IMR-90 (cell line): ENCODE data around the gene MPRIP. TPM values are rescaled to one million over a fixed set of nuclear protein-coding genes. Genes with fewer than 3 reads are reported as not detected.

Source experiments
- ATAC-seq: fragments of 200-7000 bp; cut with Tn5 transposase; 2 replicates; pipeline ENCODE4 v1.9.1; 2020; ENCODE audit warnings: low read depth, mild to moderate bottlenecking, moderate library complexity
- BruUV-seq: library from RNA; stranded (reverse); fragments of 400-500 nt; replicated peaks from 2 replicates; lab custom pipeline; 2021; lab: Mats Ljungman, UMichigan
- CTCF ChIA-PET: fragments of 300-600 bp; formaldehyde crosslinking; extraction: SDS; loops from one replicate; lab custom pipeline; 2021; ENCODE audit warnings: antibody characterized with exemption; lab: Yijun Ruan, JAX
- POLR2A ChIA-PET: fragments of 300-600 bp; sonication (Branson Sonifier 250); formaldehyde crosslinking; loops from one replicate; lab custom pipeline; 2022; ENCODE audit warnings: antibody characterized with exemption; ENCODE audit not compliant: unreplicated experiment; lab: Charles Lee
- DNase-seq: peaks from one replicate; pipeline ENCODE4 v3.0.0; 2013
- H2AFZ ChIP-seq: replicated peaks from 2 replicates; pipeline ENCODE3; 2013; ENCODE audit warnings: low read length, mild to moderate bottlenecking; ENCODE audit not compliant: poor library complexity
- H2AK5ac ChIP-seq: 2 replicates; pipeline ENCODE4 v1.6.1; 2013; ENCODE audit warnings: low read depth, low read length, inconsistent platforms
- H2AK9ac ChIP-seq: replicated peaks from 2 replicates; pipeline ENCODE3; 2013; ENCODE audit warnings: mild to moderate bottlenecking, low read depth, low read length, moderate library complexity; ENCODE audit not compliant: poor library complexity
- H2BK120ac ChIP-seq: 2 replicates; pipeline ENCODE4 v1.6.1; 2013; ENCODE audit warnings: low read depth, low read length, inconsistent platforms
- H2BK15ac ChIP-seq: 3 replicates; pipeline ENCODE4 v1.6.1; 2013; ENCODE audit warnings: low read depth, low read length, inconsistent platforms
- H2BK20ac ChIP-seq: 2 replicates; pipeline ENCODE4 v1.6.1; 2013; ENCODE audit warnings: low read depth, mild to moderate bottlenecking, inconsistent platforms, low read length, moderate library complexity
- H2BK5ac ChIP-seq: 2 replicates; pipeline ENCODE4 v1.6.1; 2013; ENCODE audit warnings: mild to moderate bottlenecking, low read depth, low read length, inconsistent platforms; ENCODE audit not compliant: poor library complexity, severe bottlenecking
- H3K14ac ChIP-seq: replicated peaks from 2 replicates; pipeline ENCODE4 v1.6.1; 2013; ENCODE audit warnings: low read depth, low read length, inconsistent platforms
- H3K18ac ChIP-seq: 2 replicates; pipeline ENCODE4 v1.6.1; 2013; ENCODE audit warnings: low read depth, low read length, control low read depth
- H3K23ac ChIP-seq: 2 replicates; pipeline ENCODE4 v1.6.1; 2013; ENCODE audit warnings: low read depth, low read length, inconsistent platforms
- H3K27ac ChIP-seq: 2 replicates; pipeline ENCODE4 v1.5.1; 2013; ENCODE audit warnings: mild to moderate bottlenecking, control low read depth, low read length; ENCODE audit not compliant: insufficient read depth
- H3K27me3 ChIP-seq: 2 replicates; pipeline ENCODE4 v1.6.1; 2013; ENCODE audit warnings: low read length; ENCODE audit not compliant: control insufficient read depth, insufficient read depth
- H3K36me3 ChIP-seq: 2 replicates; pipeline ENCODE4 v1.6.1; 2013; ENCODE audit warnings: low read length, mixed read lengths; ENCODE audit not compliant: control insufficient read depth, insufficient read depth
- H3K4ac ChIP-seq: 2 replicates; pipeline ENCODE4 v1.6.1; 2013; ENCODE audit warnings: low read depth, low read length, inconsistent platforms
- H3K4me1 ChIP-seq: 2 replicates; pipeline ENCODE4 v1.6.1; 2013; ENCODE audit warnings: low read length, mixed read lengths; ENCODE audit not compliant: control insufficient read depth, insufficient read depth
- H3K4me2 ChIP-seq: 2 replicates; pipeline ENCODE4 v1.6.1; 2013; ENCODE audit warnings: low read depth, mild to moderate bottlenecking, control low read depth, low read length, moderate library complexity
- H3K4me3 ChIP-seq: 2 replicates; pipeline ENCODE4 v1.5.1; 2013; ENCODE audit warnings: low read depth, mild to moderate bottlenecking, control low read depth, low read length, moderate library complexity; ENCODE audit not compliant: insufficient read depth
- H3K56ac ChIP-seq: 2 replicates; pipeline ENCODE4 v1.6.1; 2013; ENCODE audit warnings: low read length, inconsistent platforms; ENCODE audit not compliant: insufficient read depth; ENCODE audit errors: extremely low read depth
- H3K79me1 ChIP-seq, 2 experiments: 2 replicates each; pipeline ENCODE4 v1.6.1; 2013; ENCODE audit warnings: low read length in 2 of 2, inconsistent platforms in 1 of 2, low read depth in 1 of 2
- H3K9ac ChIP-seq: 2 replicates; pipeline ENCODE4 v1.6.1; 2013; ENCODE audit warnings: low read depth, low read length, control low read depth
- H3K9me1 ChIP-seq: 2 replicates; pipeline ENCODE4 v1.6.1; 2013; ENCODE audit warnings: low read length, inconsistent platforms; ENCODE audit not compliant: insufficient read depth
- H3K9me3 ChIP-seq: 2 replicates; pipeline ENCODE4 v1.6.1; 2013; ENCODE audit warnings: low read length; ENCODE audit not compliant: control insufficient read depth, insufficient read depth
- H4K20me1 ChIP-seq: 2 replicates; pipeline ENCODE4 v1.6.1; 2013; ENCODE audit warnings: low read length, inconsistent platforms; ENCODE audit not compliant: insufficient read depth
- H4K5ac ChIP-seq: 2 replicates; pipeline ENCODE4 v1.6.1; 2013; ENCODE audit warnings: mild to moderate bottlenecking, low read depth, low read length, control low read depth
- H4K8ac ChIP-seq, 2 experiments: 2 replicates each; pipeline ENCODE4 v1.6.1; 2013; ENCODE audit warnings: low read depth in 2 of 2, low read length in 2 of 2, control low read depth in 1 of 2, inconsistent platforms in 1 of 2
- H4K91ac ChIP-seq: 2 replicates; pipeline ENCODE4 v1.6.1; 2013; ENCODE audit warnings: low read depth, low read length, inconsistent platforms; ENCODE audit not compliant: insufficient read depth
- BHLHE40 ChIP-seq: fragments of 150-350 bp; IDR thresholded peaks from 2 replicates; pipeline ENCODE4 v1.6.1; 2016; ENCODE audit warnings: mild to moderate bottlenecking, low read depth, low read length
- CEBPB ChIP-seq: IDR thresholded peaks from 2 replicates; pipeline ENCODE4 v1.6.1; 2012; ENCODE audit warnings: low read depth, low read length, improper control_type of control experiment
- NFE2L2 ChIP-seq: fragments of 150-350 bp; IDR thresholded peaks from 2 replicates; pipeline ENCODE4 v1.6.1; 2016; ENCODE audit warnings: low read depth, mild to moderate bottlenecking, low read length
- POLR2A ChIP-seq: IDR thresholded peaks from 2 replicates; pipeline ENCODE4 v1.6.1; 2012; ENCODE audit warnings: mild to moderate bottlenecking, low read depth, low read length
- RAD21 ChIP-seq: IDR thresholded peaks from 2 replicates; pipeline ENCODE4 v1.6.1; 2012; ENCODE audit warnings: low read length, improper control_type of control experiment
- RCOR1 ChIP-seq: IDR thresholded peaks from 2 replicates; pipeline ENCODE4 v1.6.1; 2012; ENCODE audit warnings: mild to moderate bottlenecking, low read length, improper control_type of control experiment; ENCODE audit not compliant: insufficient replicate concordance
- RFX5 ChIP-seq: IDR thresholded peaks from 2 replicates; pipeline ENCODE4 v1.8.0; 2012; ENCODE audit warnings: low read depth, mild to moderate bottlenecking, low read length, moderate library complexity
- WGBS, 2 experiments: methylation state at CpG; one replicate each; pipeline versions ENCODE4 v1.1.5 to v1.1.7; 2013; ENCODE audit warnings: missing lambda C conversion rate in 2 of 2; ENCODE audit not compliant: insufficient read length in 1 of 2; ENCODE audit errors: extremely low coverage in 2 of 2; 5-methylcytosine and 5-hydroxymethylcytosine counted together
- dilution Hi-C: fragments of 300-500 bp; cut with HindIII; formaldehyde crosslinking; loops from one replicate; pipeline ENCODE4 v1.14.3; 2018; ENCODE audit warnings: low sequenced_read_pairs; ENCODE audit not compliant: unreplicated experiment
- in situ Hi-C: fragments of 300-500 bp; cut with MboI; formaldehyde crosslinking; loops from 3 replicates; pipeline ENCODE4 v1.14.3; 2019; ENCODE audit warnings: low sequenced_read_pairs, inconsistent platforms, mixed read lengths
- intact Hi-C: fragments of 100-400 bp; cut with micrococcal nuclease; formaldehyde crosslinking; loops from 2 replicates; pipeline ENCODE4 v1.10.0; 2022
- polyA plus RNA-seq, 3 experiments: library from polyadenylated mRNA; depleted of rRNA; stranded (reverse); fragments of >200 nt; gene quantifications; 2 replicates each; pipeline ENCODE4 v1.2.3, GENCODE V29; 2012; ENCODE audit warnings: low replicate concordance in 1 of 3
- total RNA-seq: library from RNA; depleted of rRNA; stranded (reverse); fragments of >200 nt; gene quantifications from 2 replicates; pipeline ENCODE4 v1.2.3, GENCODE V29; 2012
- TF ChIP-seq, protein P1 (sequence below): fragments of 150-350 bp; IDR thresholded peaks from 2 replicates; pipeline ENCODE4 v1.6.1; 2016; ENCODE audit warnings: low read depth, mild to moderate bottlenecking, low read length, moderate library complexity, borderline replicate concordance
- TF ChIP-seq, protein P2 (sequence below): conservative IDR thresholded peaks from 2 replicates; pipeline ENCODE4 v1.5.1; 2012; ENCODE audit warnings: mild to moderate bottlenecking, low read depth, low read length, improper control_type of control experiment

Gene MPRIP
- total and polyA plus RNA-seq, 2 of the 4 experiments (the other 2 are of a cell fraction) = 111 to 149 TPM

GRCh38 chr17:17019891-17020456 is 22.3 kb upstream of the MPRIP start:
- Histone ChIP-seq H3K79me1 (no peaks in the 10 kb centered on the region), H2AFZ (no peak overlapping the region), H4K91ac (no peak overlapping the region; the same call in 1 of the 2 replicates), H3K27me3 (no peaks in the 10 kb centered on the region), H3K27ac (no peak overlapping the region), H2BK120ac (peak overlapping the region; percentile 13; the same call in 1 of the 2 replicates), H4K5ac (no peak overlapping the region), H2BK15ac (no peak overlapping the region), H3K23ac (no peak overlapping the region), H3K4me1 (peaks cover 9% of the 10 kb centered on the region), H3K4ac (no peak overlapping the region), H3K9me1 (peaks cover 9% of the 10 kb centered on the region; the same call in 1 of the 2 replicates), H3K56ac (no peak overlapping the region), H3K9me3 (no peaks in the 10 kb centered on the region), H4K8ac (no peak overlapping the region), H3K9ac (no peak overlapping the region), H4K20me1 (no peaks in the 10 kb centered on the region; the same call in 1 of the 2 replicates), H3K4me2 (no peak overlapping the region), H2BK5ac (no peak overlapping the region), H3K18ac (no peak overlapping the region), H2BK20ac (no peak overlapping the region), H3K36me3 (no peaks in the 10 kb centered on the region), H3K4me3 (no peak overlapping the region), H3K14ac (no peak overlapping the region), H2AK5ac (peak overlapping the region; percentile 58; the same call in 1 of the 2 replicates), H2AK9ac (peak overlapping the region; percentile 70)
- in situ Hi-C loops = loop anchor here (25.0 kb wide), 1 partner anchor 617 kb away; no protein-coding TSS in a partner anchor
- ATAC-seq (no peak), DNase-seq (no peak)
- intact Hi-C loops = no loop called here
- 90% methylated on average over 4 of the region's 13 CpGs; no CpG with 5 or more reads in 1 of the 2 experiments for WGBS, 2 experiments
- ChIA-PET POLR2A (no interaction called here), CTCF (no interaction called here)
- TF ChIP-seq CEBPB (no peak), RCOR1 (no peak), NFE2L2 (no peak), RFX5 (no peak), RAD21 (no peak), BHLHE40 (no peak), POLR2A (no peak)
- TF ChIP-seq, protein P1, sequence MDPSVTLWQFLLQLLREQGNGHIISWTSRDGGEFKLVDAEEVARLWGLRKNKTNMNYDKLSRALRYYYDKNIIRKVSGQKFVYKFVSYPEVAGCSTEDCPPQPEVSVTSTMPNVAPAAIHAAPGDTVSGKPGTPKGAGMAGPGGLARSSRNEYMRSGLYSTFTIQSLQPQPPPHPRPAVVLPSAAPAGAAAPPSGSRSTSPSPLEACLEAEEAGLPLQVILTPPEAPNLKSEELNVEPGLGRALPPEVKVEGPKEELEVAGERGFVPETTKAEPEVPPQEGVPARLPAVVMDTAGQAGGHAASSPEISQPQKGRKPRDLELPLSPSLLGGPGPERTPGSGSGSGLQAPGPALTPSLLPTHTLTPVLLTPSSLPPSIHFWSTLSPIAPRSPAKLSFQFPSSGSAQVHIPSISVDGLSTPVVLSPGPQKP = no peak
- TF ChIP-seq, protein P2, sequence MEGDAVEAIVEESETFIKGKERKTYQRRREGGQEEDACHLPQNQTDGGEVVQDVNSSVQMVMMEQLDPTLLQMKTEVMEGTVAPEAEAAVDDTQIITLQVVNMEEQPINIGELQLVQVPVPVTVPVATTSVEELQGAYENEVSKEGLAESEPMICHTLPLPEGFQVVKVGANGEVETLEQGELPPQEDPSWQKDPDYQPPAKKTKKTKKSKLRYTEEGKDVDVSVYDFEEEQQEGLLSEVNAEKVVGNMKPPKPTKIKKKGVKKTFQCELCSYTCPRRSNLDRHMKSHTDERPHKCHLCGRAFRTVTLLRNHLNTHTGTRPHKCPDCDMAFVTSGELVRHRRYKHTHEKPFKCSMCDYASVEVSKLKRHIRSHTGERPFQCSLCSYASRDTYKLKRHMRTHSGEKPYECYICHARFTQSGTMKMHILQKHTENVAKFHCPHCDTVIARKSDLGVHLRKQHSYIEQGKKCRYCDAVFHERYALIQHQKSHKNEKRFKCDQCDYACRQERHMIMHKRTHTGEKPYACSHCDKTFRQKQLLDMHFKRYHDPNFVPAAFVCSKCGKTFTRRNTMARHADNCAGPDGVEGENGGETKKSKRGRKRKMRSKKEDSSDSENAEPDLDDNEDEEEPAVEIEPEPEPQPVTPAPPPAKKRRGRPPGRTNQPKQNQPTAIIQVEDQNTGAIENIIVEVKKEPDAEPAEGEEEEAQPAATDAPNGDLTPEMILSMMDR = no peak
- dilution Hi-C loops = no loop called here
- BruUV-seq = no TSS peak
